Endothelial cell of hepatic sinusoid (primary cell): Measurements from ENCODE around the gene IGSF8.
"Not testable (repeated sequence)": the region's sequence is repeated elsewhere in the genome, so short reads cannot be mapped to it uniquely, and the experiment has no call there.

Experiments
- in situ Hi-C: cut with HindIII; loops from 2 replicates; pipeline ENCODE4 v1.10.0; 2017; ENCODE audit warnings: low sequenced_read_pairs

IGSF8 gene

GRCh38 chr1:160128636-160129035, 30.2 kb upstream of the IGSF8 start:
- in situ Hi-C loops: loop anchor here (5.0 kb wide), 1 partner anchor 61 kb away; no protein-coding TSS in a partner anchor

- in situ Hi-C loops: loop anchor here (5.0 kb wide), 1 partner anchor 61 kb away; no protein-coding TSS in a partner anchor
Observed at GRCh38 chr1:160127865-160128523, 29.6 kb upstream of the IGSF8 start.

GRCh38 chr1:160127381-160127780, 29.0 kb upstream of the IGSF8 start:
- in situ Hi-C loops: loop anchor here (5.0 kb wide), 1 partner anchor 60 kb away; no protein-coding TSS in a partner anchor

- in situ Hi-C loops: loop anchor here (5.0 kb wide), 1 partner anchor 59 kb away; no protein-coding TSS in a partner anchor
Observed at GRCh38 chr1:160126342-160126741, 27.9 kb upstream of the IGSF8 start.

GRCh38 chr1:160125746-160126145, 27.3 kb upstream of the IGSF8 start:
- in situ Hi-C loops: loop anchor here (5.0 kb wide), 1 partner anchor 58 kb away; no protein-coding TSS in a partner anchor

- in situ Hi-C loops: loop anchor here (5.0 kb wide), 1 partner anchor 58 kb away; no protein-coding TSS in a partner anchor
Observed at GRCh38 chr1:160124705-160125478, 26.5 kb upstream of the IGSF8 start.

GRCh38 chr1:160123726-160124125, 25.3 kb upstream of the IGSF8 start:
- in situ Hi-C loops: no loop called here

- in situ Hi-C loops: no loop called here
Observed at GRCh38 chr1:160122978-160123495, 24.6 kb upstream of the IGSF8 start.

GRCh38 chr1:160121388-160121787, 23.0 kb upstream of the IGSF8 start:
- in situ Hi-C loops: no loop called here

- in situ Hi-C loops: no loop called here
Observed at GRCh38 chr1:160120797-160121196, 22.4 kb upstream of the IGSF8 start.

GRCh38 chr1:160118928-160119327, 20.5 kb upstream of the IGSF8 start:
- in situ Hi-C loops: no loop called here

- in situ Hi-C loops: no loop called here
Observed at GRCh38 chr1:160117709-160118183, 19.3 kb upstream of the IGSF8 start.

- in situ Hi-C loops: no loop called here
Observed at GRCh38 chr1:160117300-160117699, 18.9 kb upstream of the IGSF8 start.

GRCh38 chr1:160116283-160117147, 18.1 kb upstream of the IGSF8 start:
- in situ Hi-C loops: no loop called here

GRCh38 chr1:160115545-160116282, 17.3 kb upstream of the IGSF8 start, which contains the start of gene ATP1A2:
Gene ATP1A2 (plus strand): TSS chr1:160115759. CDS start chr1:160115862, 103 bp downstream.
- in situ Hi-C loops: no loop called here

- in situ Hi-C loops: no loop called here
Observed at GRCh38 chr1:160114085-160114484, 15.7 kb upstream of the IGSF8 start.

- in situ Hi-C loops: no loop called here
Observed at GRCh38 chr1:160113407-160113806, 15.0 kb upstream of the IGSF8 start.

GRCh38 chr1:160112357-160112756, 13.9 kb upstream of the IGSF8 start:
- in situ Hi-C loops: no loop called here

- in situ Hi-C loops: not testable (repeated sequence)
Observed at GRCh38 chr1:160111462-160111861, 13.0 kb upstream of the IGSF8 start.

GRCh38 chr1:160109686-160110085, 11.3 kb upstream of the IGSF8 start:
- in situ Hi-C loops: loop anchor here (10.0 kb wide), 1 partner anchor 145 kb away; no protein-coding TSS in a partner anchor
